GM23338 (cell line): Measurements from ENCODE around the gene CDC25C. TPM values are rescaled to one million over a fixed set of nuclear protein-coding genes. Genes with fewer than 3 reads are reported as not detected.

Experiments used
- ATAC-seq: fragments of 200-7000 bp; cut with Tn5 transposase; 3 replicates; pipeline ENCODE4 v1.9.1; 2020
- DNase-seq: peaks from one replicate; pipeline ENCODE4 v3.0.0-alpha.2; 2015; ENCODE audit warnings: low spot score
- H2AFZ ChIP-seq: fragments of 200-600 bp; sonication (generic); 2 replicates; pipeline ENCODE4 v1.8.0; 2016; ENCODE audit warnings: antibody characterized with exemption, mild to moderate bottlenecking, moderate library complexity
- H3F3A ChIP-seq: fragments of 200-600 bp; sonication (generic); replicated peaks from 2 replicates; pipeline ENCODE4 v1.8.0; 2017; ENCODE audit warnings: antibody characterized with exemption, mixed run types, low read depth
- H3K27ac ChIP-seq: fragments of 200-600 bp; sonication (generic); 2 replicates; pipeline ENCODE4 v1.6.1; 2016; ENCODE audit warnings: low read depth
- H3K27me3 ChIP-seq: fragments of 200-600 bp; sonication (generic); 2 replicates; pipeline ENCODE4 v1.8.0; 2016; ENCODE audit warnings: mild to moderate bottlenecking, mixed run types, moderate library complexity; ENCODE audit not compliant: insufficient read depth
- H3K36me3 ChIP-seq: fragments of 200-600 bp; sonication (generic); 2 replicates; pipeline ENCODE4 v1.8.0; 2016; ENCODE audit warnings: mild to moderate bottlenecking; ENCODE audit not compliant: insufficient read depth
- H3K4me1 ChIP-seq: fragments of 200-600 bp; sonication (generic); 2 replicates; pipeline ENCODE4 v1.8.0; 2016; ENCODE audit warnings: mild to moderate bottlenecking, moderate library complexity; ENCODE audit not compliant: insufficient read depth
- H3K4me2 ChIP-seq: fragments of 200-600 bp; sonication (generic); 2 replicates; pipeline ENCODE4 v1.7.1; 2017; ENCODE audit warnings: mixed run types
- H3K4me3 ChIP-seq: fragments of 200-600 bp; sonication (generic); 2 replicates; pipeline ENCODE4 v1.6.1; 2016; ENCODE audit warnings: mixed run types
- H3K79me2 ChIP-seq: fragments of 200-600 bp; sonication (generic); replicated peaks from 2 replicates; pipeline ENCODE4 v1.8.0; 2017; ENCODE audit warnings: mild to moderate bottlenecking; ENCODE audit not compliant: insufficient read depth
- H3K9me2 ChIP-seq: fragments of 200-600 bp; sonication (generic); 2 replicates; pipeline ENCODE4 v1.8.0; 2017; ENCODE audit not compliant: insufficient read depth
- H4K20me1 ChIP-seq: fragments of 200-600 bp; sonication (generic); replicated peaks from 2 replicates; pipeline ENCODE4 v1.8.0; 2017; ENCODE audit warnings: mild to moderate bottlenecking; ENCODE audit not compliant: insufficient read depth
- H3K27ac Mint-ChIP-seq: 2 replicates; pipeline ENCODE4 v1.8.0; 2020; ENCODE audit warnings: inconsistent platforms, mild to moderate bottlenecking, moderate library complexity, mixed read lengths
- H3K27me3 Mint-ChIP-seq: 3 replicates; pipeline ENCODE4 v1.8.0; 2022; ENCODE audit warnings: low read depth, mild to moderate bottlenecking, moderate library complexity, mixed read lengths, inconsistent platforms; ENCODE audit not compliant: insufficient read depth, poor library complexity
- H3K36me3 Mint-ChIP-seq: 3 replicates; pipeline ENCODE4 v1.8.0; 2021; ENCODE audit warnings: low read depth, mild to moderate bottlenecking, inconsistent platforms, moderate library complexity, mixed read lengths
- H3K4me1 Mint-ChIP-seq: 3 replicates; pipeline ENCODE4 v1.8.0; 2020; ENCODE audit warnings: mild to moderate bottlenecking, inconsistent platforms, mixed read lengths
- H3K4me3 Mint-ChIP-seq: 3 replicates; pipeline ENCODE4 v1.8.0; 2021; ENCODE audit warnings: moderate library complexity, mild to moderate bottlenecking, inconsistent platforms, mixed read lengths
- H3K9me3 Mint-ChIP-seq: 3 replicates; pipeline ENCODE4 v1.8.0; 2020; ENCODE audit warnings: moderate library complexity, mild to moderate bottlenecking, inconsistent platforms, mixed read lengths
- CREB1 ChIP-seq: fragments of 250-450 bp; sonication (Bioruptor Pico); IDR thresholded peaks from 2 replicates; pipeline ENCODE4 v1.5.0; 2020; ENCODE audit warnings: low read depth, mild to moderate bottlenecking, moderate library complexity
- CTCF ChIP-seq, 2 experiments: fragments of 200-600 bp in 1 of 2; sonication (generic) in 1 of 2; conservative IDR thresholded peaks; 2 replicates each; pipeline versions ENCODE4 v1.5.1 to v1.6.1; 2016 to 2017; ENCODE audit warnings: antibody characterized with exemption in 2 of 2, low read depth in 2 of 2, mild to moderate bottlenecking in 2 of 2, moderate library complexity in 1 of 2
- EZH2phosphoT487 ChIP-seq: fragments of 200-600 bp; sonication (generic); IDR thresholded peaks from one replicate; pipeline ENCODE4 v1.8.1; 2018; ENCODE audit warnings: antibody characterized with exemption; ENCODE audit not compliant: unreplicated experiment
- JUNB ChIP-seq: IDR thresholded peaks from one replicate; pipeline ENCODE4 v1.6.1; 2016; ENCODE audit warnings: antibody characterized with exemption; ENCODE audit not compliant: unreplicated experiment
- REST ChIP-seq: IDR thresholded peaks from one replicate; pipeline ENCODE4 v1.6.1; 2018; ENCODE audit warnings: antibody characterized with exemption; ENCODE audit not compliant: unreplicated experiment
- STAT1 ChIP-seq: IDR thresholded peaks from one replicate; pipeline ENCODE4 v1.6.1; 2016; ENCODE audit warnings: antibody characterized with exemption; ENCODE audit not compliant: unreplicated experiment
- ZNF114 ChIP-seq: fragments of 250-450 bp; sonication (Bioruptor Pico); IDR thresholded peaks from 2 replicates; pipeline ENCODE4 v1.5.0; 2020; ENCODE audit warnings: mild to moderate bottlenecking, moderate library complexity
- ZNF331 ChIP-seq: fragments of 250-450 bp; sonication (Bioruptor Pico); IDR thresholded peaks from 2 replicates; pipeline ENCODE4 v1.5.0; 2020; ENCODE audit warnings: low read depth, mild to moderate bottlenecking, moderate library complexity
- polyA plus RNA-seq: library from polyadenylated mRNA; unstranded; fragments of >200 nt; fragmentation: Nextera tagmentation; extraction: Ambion mirVana; gene quantifications from 2 replicates; pipeline ENCODE4 v1.2.1, GENCODE V29; 2016
- total RNA-seq: library from RNA; depleted of rRNA; stranded (reverse); fragments of >200 nt; shearing (Covaris generic); gene quantifications from 2 replicates; pipeline ENCODE4 v1.2.3, GENCODE V29; 2014
- TF ChIP-seq, protein P1 (sequence below): IDR thresholded peaks from 2 replicates; pipeline ENCODE4 v1.6.1; 2016; ENCODE audit warnings: antibody characterized with exemption

The CDC25C gene
- total and polyA plus RNA-seq, 2 experiments from 2014 or later: 20.9 to 25.6 TPM

DNA sequence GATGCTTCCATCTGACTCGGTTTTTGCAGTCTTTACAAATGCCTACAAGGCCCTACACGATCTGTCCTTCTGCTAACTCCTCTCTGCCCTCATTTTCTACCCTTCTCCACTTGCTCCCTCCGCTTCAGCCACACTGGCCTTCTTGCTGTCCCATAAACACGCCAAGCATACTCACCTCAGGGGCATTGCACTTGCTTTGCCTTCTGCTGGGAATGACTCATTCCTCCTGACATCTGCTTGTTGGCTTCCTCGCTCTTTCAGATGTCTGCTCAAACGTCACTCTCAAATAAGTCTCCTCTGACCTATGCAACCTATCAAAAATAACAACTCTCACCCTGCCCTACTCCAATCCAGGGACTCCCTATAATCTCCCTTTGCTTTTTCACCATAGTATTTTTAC is 28.2 kb downstream of the CDC25C start (continued):
- TF ChIP-seq CTCF (conservative IDR thresholded peaks at IDR 0.05; ENCODE audit: low read depth in 2 of 2) (no peak), ZNF331 (no peak), EZH2phosphoT487 (no peak)
- TF ChIP-seq, protein P1, sequence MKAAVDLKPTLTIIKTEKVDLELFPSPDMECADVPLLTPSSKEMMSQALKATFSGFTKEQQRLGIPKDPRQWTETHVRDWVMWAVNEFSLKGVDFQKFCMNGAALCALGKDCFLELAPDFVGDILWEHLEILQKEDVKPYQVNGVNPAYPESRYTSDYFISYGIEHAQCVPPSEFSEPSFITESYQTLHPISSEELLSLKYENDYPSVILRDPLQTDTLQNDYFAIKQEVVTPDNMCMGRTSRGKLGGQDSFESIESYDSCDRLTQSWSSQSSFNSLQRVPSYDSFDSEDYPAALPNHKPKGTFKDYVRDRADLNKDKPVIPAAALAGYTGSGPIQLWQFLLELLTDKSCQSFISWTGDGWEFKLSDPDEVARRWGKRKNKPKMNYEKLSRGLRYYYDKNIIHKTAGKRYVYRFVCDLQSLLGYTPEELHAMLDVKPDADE: no peak

GRCh38 chr5:138289296-138289695 is 42.3 kb downstream of the CDC25C start:
- Histone ChIP-seq H3K4me3 (no peak overlapping the region), H3K27me3 (no peaks in the 10 kb centered on the region), H3K27ac (no peak overlapping the region), H3K79me2 (no peaks in the 10 kb centered on the region), H4K20me1 (no peaks in the 10 kb centered on the region; the same call in 1 of the 2 replicates), H3K9me2 (no peaks in the 10 kb centered on the region), H3F3A (no peaks in the 10 kb centered on the region), H3K4me2 (no peak overlapping the region), H2AFZ (no peak overlapping the region), H3K4me1 (no peaks in the 10 kb centered on the region), H3K36me3 (peaks cover 17% of the 10 kb centered on the region)
- DNase-seq: no peak
- Mint-ChIP-seq H3K9me3 (no peaks in the 10 kb centered on the region), H3K4me1 (no peaks in the 10 kb centered on the region), H3K36me3 (peaks cover 3% of the 10 kb centered on the region; the same call in 1 of the 3 replicates), H3K27ac (no peak overlapping the region), H3K27me3 (peaks cover 6% of the 10 kb centered on the region), H3K4me3 (no peak overlapping the region)
- no peak for ATAC-seq
- no peak for TF ChIP-seq ZNF331
- no peak for TF ChIP-seq ZNF114 (CRISPR knock-in tag)
- TF ChIP-seq JUNB: no peak
- no peak for TF ChIP-seq STAT1
- no peak for TF ChIP-seq CTCF (conservative IDR thresholded peaks at IDR 0.05; ENCODE audit: low read depth in 2 of 2)
- TF ChIP-seq REST: no peak
- no peak for TF ChIP-seq CREB1 (CRISPR knock-in tag)
- TF ChIP-seq, protein P1: no peak
